Measurements from ENCODE around the gene WIPF3. TPM values are rescaled to one million over a fixed set of nuclear protein-coding genes. Genes with fewer than 3 reads are reported as not detected.

The WIPF3 gene
- total RNA-seq, 1 experiment from 2014 or later: 11.6 TPM

GRCh38 chr7:29835718-29836117 lies 29.4 kb downstream of the WIPF3 start:
- Histone ChIP-seq H2BK5ac (ENCODE audit: insufficient read length, low read length) (no peak overlapping the region), H4K91ac (ENCODE audit: insufficient read length, low read depth, low read length) (no peak overlapping the region), H2AFZ (ENCODE audit: low read length) (no peak overlapping the region), H3K14ac (ENCODE audit: insufficient read depth, low read length) (no peak overlapping the region), H2BK12ac (ENCODE audit: insufficient read length, low read depth, low read length) (no peak overlapping the region), H2BK15ac (ENCODE audit: low read depth, low read length) (no peak overlapping the region), H3K4ac (ENCODE audit: low read depth, low read length) (no peak overlapping the region), H3T11ph (ENCODE audit: low read length) (no peak overlapping the region), H2BK120ac (ENCODE audit: low read depth, low read length, poor library complexity, severe bottlenecking) (no peak overlapping the region), H3K27ac (ENCODE audit: insufficient read length, low read depth, low read length) (no peak overlapping the region), H3K56ac (ENCODE audit: insufficient read length, low read depth, low read length) (no peak overlapping the region), H3K79me2 (ENCODE audit: insufficient read depth, low read length) (no peaks in the 10 kb centered on the region), H2AK5ac (ENCODE audit: insufficient read length, low read length) (no peak overlapping the region), H3K27me3 (ENCODE audit: insufficient read depth, low read length) (no peaks in the 10 kb centered on the region), H3K4me2 (ENCODE audit: insufficient read depth, insufficient read length, low read length) (no peak overlapping the region), H3K9ac (ENCODE audit: extremely low read depth, insufficient read length, low read length) (no peak overlapping the region), H2BK20ac (ENCODE audit: low read depth, low read length, poor library complexity, severe bottlenecking) (no peak overlapping the region), H4K20me1 (ENCODE audit: control insufficient read depth, insufficient read depth, insufficient read length) (no peaks in the 10 kb centered on the region), H4K5ac (ENCODE audit: insufficient read length, low read depth, low read length) (no peak overlapping the region), H3K18ac (ENCODE audit: insufficient read length, low read depth, low read length) (no peak overlapping the region), H3K23ac (ENCODE audit: insufficient read length, low read depth, low read length) (no peak overlapping the region), H3K9me3 (ENCODE audit: control insufficient read depth, low read depth, low read length) (peaks cover 4% of the 10 kb centered on the region), H3K4me1 (ENCODE audit: insufficient read depth, low read length) (no peaks in the 10 kb centered on the region), H3K23me2 (ENCODE audit: insufficient read length, low read depth, low read length, poor library complexity, severe bottlenecking) (no peaks in the 10 kb centered on the region), H4K8ac (replicated peaks; ENCODE audit: insufficient read length, low read depth, low read length) (no peak overlapping the region), H3K79me1 (ENCODE audit: insufficient read depth, low read depth, low read length, poor library complexity, severe bottlenecking) (no peaks in the 10 kb centered on the region)
- peaks cover 3 to 7% (median 3%) of the 10 kb centered on the region in 3 experiments; a peak in 5 of 7 replicates for H3K36me3 Mint-ChIP-seq (ENCODE audit: insufficient read depth in 1 of 3, low read depth in 3 of 3)
- no peak for TF ChIP-seq CTCF (conservative IDR thresholded peaks at IDR 0.05)
- peaks cover 3 to 5% of the 10 kb centered on the region in 2 experiments; a peak in 3 of 4 replicates for H3K4me1 Mint-ChIP-seq
- WGBS (ENCODE audit: extremely low coverage, insufficient read length, low lambda C conversion rate): no CpG with 5 or more reads among the region's 12 CpGs
- H3K27me3 Mint-ChIP-seq (ENCODE audit: low read depth): no peaks in the 10 kb centered on the region; the same call in 1 of the 2 replicates
- H3K9me3 Mint-ChIP-seq: peaks cover 9 to 10% of the 10 kb centered on the region in 2 experiments
- DNase-seq: no peak
- H3K4me3 Mint-ChIP-seq: no peak overlapping the region
- H3K27ac Mint-ChIP-seq: no peak overlapping the region

Measured in H9 (cell line).